Measurements from ENCODE around the gene CD5L. TPM values are rescaled to one million over a fixed set of nuclear protein-coding genes. Genes with fewer than 3 reads are reported as not detected.

CD5L gene
- total and polyA plus RNA-seq, 2 of the 8 experiments (the other 6 are each of a cell fraction or from before 2014, with no cell fraction given) = not detected

DNA sequence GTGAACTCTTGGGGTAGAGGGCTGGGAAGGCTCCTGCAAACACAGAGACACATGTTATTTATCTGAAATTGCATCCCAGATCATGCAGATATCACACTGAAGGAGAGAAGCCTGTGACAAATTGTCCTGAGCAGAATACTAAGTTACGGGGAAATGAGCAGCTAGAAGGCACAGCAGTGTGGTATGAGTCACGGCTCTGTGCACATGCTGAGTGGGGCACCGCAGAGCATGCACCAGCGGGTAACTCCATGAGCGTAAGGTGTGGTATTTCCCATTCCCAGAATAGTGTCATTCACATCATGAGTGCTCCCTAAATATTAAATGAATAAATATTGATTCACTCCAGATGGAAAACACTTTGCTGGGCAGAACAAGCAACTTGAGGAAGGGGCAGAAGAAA, 43.4 kb downstream of the CD5L start:
- no peak overlapping the region for H4K5ac ChIP-seq (ENCODE audit: insufficient read length, low read depth, low read length)
- DNase-seq (ENCODE audit: low read depth in 1 of 2, low spot score in 2 of 2) (no peak), FAIRE-seq (no peak)
- WGBS, 2 experiments (ENCODE audit: extremely low coverage in 1 of 2, insufficient coverage in 1 of 2, insufficient read length in 1 of 2, insufficient replicate concordance in 2 of 2, low coverage in 1 of 2, low lambda C conversion rate in 2 of 2, missing lambda C conversion rate in 1 of 2) = 87% methylated on average over 5 of the region's 5 CpGs; no CpG with 5 or more reads in 1 of the 2 experiments
- no peak overlapping the region for H2AK5ac ChIP-seq (ENCODE audit: low read depth, low read length)
- H2AFZ ChIP-seq (ENCODE audit: low read length) = no peak overlapping the region
- H3K4ac ChIP-seq (replicated peaks; ENCODE audit: insufficient read length, low read depth, low read length) = no peak overlapping the region
- no peak overlapping the region for H2BK15ac ChIP-seq (ENCODE audit: low read length)
- H3K9ac ChIP-seq (replicated peaks in 1 of 4; ENCODE audit: extremely low read depth in 1 of 4, low read depth in 3 of 4, low read length in 3 of 4) = no peak overlapping the region
- H2BK120ac ChIP-seq (replicated peaks; ENCODE audit: low read depth, low read length) = no peak overlapping the region
- no peak overlapping the region for H3K27ac ChIP-seq (ENCODE audit: low read depth, low read length)
- no peak overlapping the region for H3K56ac ChIP-seq (replicated peaks; ENCODE audit: insufficient read length, low read depth, low read length)
- H3K4me3 ChIP-seq (ENCODE audit: extremely low read depth in 1 of 4, insufficient read depth in 2 of 4, low read depth in 3 of 4, low read length in 4 of 4) = no peak overlapping the region
- no peak overlapping the region for H2BK12ac ChIP-seq (ENCODE audit: low read depth, low read length)
- no peak overlapping the region for H4K91ac ChIP-seq (replicated peaks; ENCODE audit: insufficient read length, low read length)
- H3K14ac ChIP-seq (ENCODE audit: insufficient read length) = no peak overlapping the region
- H4K20me1 ChIP-seq (replicated peaks in 1 of 2; ENCODE audit: control insufficient read depth in 1 of 2, insufficient read depth in 2 of 2, low read length in 2 of 2) = no peaks in the 10 kb centered on the region
- peaks cover 2 to 7% of the 10 kb centered on the region in 2 experiments; a peak in 1 of 4 replicates for H3K9me3 ChIP-seq (ENCODE audit: insufficient read depth in 2 of 2, low read depth in 1 of 2, low read length in 1 of 2)
- no peaks in the 10 kb centered on the region for H3K27me3 ChIP-seq (replicated peaks in 1 of 4; ENCODE audit: control insufficient read depth in 3 of 4, extremely low read depth in 1 of 4, insufficient read depth in 3 of 4, low read length in 3 of 4)
- no peak overlapping the region for H2BK20ac ChIP-seq (ENCODE audit: low read length)
- no peak overlapping the region for H3K4me2 ChIP-seq (ENCODE audit: insufficient read depth in 1 of 2, low read depth in 2 of 2, low read length in 2 of 2)
- H3K79me1 ChIP-seq (ENCODE audit: low read depth, low read length) = no peaks in the 10 kb centered on the region
- no peak overlapping the region for H4K8ac ChIP-seq (ENCODE audit: extremely low read depth, insufficient read depth, low read length)
- no peak overlapping the region for H3K23ac ChIP-seq (ENCODE audit: insufficient read length)
- H3K4me1 ChIP-seq (replicated peaks in 1 of 4; ENCODE audit: control insufficient read depth in 3 of 4, insufficient read depth in 4 of 4, low read length in 3 of 4) = no peaks in the 10 kb centered on the region
- no peak overlapping the region for H3K18ac ChIP-seq (ENCODE audit: extremely low read depth, low read length)
- ChIA-PET CTCF (ENCODE audit: partially characterized antibody) (interaction anchor here (0.7 to 2.2 kb wide), 2 partner anchors 216 to 218 kb away, joined by 3 to 5 read pairs; no protein-coding TSS in a partner anchor), POLR2A (ENCODE audit: partially characterized antibody) (no interaction called here)
- H3K23me2 ChIP-seq (ENCODE audit: low read depth, low read length) = no peaks in the 10 kb centered on the region
- no peak for TF ChIP-seq EZH2 (IDR thresholded peaks at IDR 0.05; ENCODE audit: low read depth, low read length, severe bottlenecking)
- TF ChIP-seq KDM4A (IDR thresholded peaks at IDR 0.05; ENCODE audit: low read depth, low read length, severe bottlenecking) = no peak
- TF ChIP-seq, protein P1, sequence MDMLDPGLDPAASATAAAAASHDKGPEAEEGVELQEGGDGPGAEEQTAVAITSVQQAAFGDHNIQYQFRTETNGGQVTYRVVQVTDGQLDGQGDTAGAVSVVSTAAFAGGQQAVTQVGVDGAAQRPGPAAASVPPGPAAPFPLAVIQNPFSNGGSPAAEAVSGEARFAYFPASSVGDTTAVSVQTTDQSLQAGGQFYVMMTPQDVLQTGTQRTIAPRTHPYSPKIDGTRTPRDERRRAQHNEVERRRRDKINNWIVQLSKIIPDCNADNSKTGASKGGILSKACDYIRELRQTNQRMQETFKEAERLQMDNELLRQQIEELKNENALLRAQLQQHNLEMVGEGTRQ (IDR thresholded peaks at IDR 0.05; ENCODE audit: low read length) = no peak
- TF ChIP-seq RXRA (IDR thresholded peaks at IDR 0.05; ENCODE audit: insufficient read depth, low read depth, low read length) = no peak
- H2BK5ac ChIP-seq (ENCODE audit: low read depth, low read length) = no peak overlapping the region
- H3K79me2 ChIP-seq (ENCODE audit: control insufficient read depth in 1 of 2, insufficient read depth in 2 of 2, low read length in 2 of 2) = no peaks in the 10 kb centered on the region
- no peaks in the 10 kb centered on the region for H3K36me3 ChIP-seq (ENCODE audit: control insufficient read depth in 2 of 4, insufficient read depth in 4 of 4, low read length in 3 of 4)
